ENCODE results near the gene ZHX3.

Gene ZHX3

DNA sequence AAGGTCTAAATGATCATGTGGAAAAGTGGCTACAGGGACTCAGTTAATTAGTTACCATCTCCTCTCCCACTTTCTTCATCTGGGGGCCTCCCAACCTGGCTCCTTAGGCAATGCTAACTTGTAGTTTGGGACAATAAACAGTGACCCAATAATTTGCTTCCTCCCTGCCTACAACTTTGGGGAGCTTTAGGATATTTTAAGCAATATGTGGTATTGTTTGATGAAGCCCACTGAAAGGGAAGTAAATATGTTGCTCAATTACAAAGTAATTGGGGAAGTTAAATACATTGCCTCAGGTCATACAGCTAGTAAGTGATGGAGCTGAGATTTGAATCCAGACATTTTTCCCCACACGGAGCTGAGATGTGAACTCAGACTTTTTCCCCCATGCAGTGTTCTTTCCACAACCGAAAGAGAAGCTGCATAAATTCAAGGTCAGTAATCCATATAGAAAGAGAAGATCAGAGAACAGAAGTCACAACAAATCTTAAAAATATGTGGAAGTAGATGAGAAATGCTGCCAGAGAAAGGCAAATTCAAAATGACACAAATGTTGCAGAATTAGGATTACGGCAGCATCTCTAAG, 26.6 kb downstream of the ZHX3 start:
- DNase-seq, result no peak

GRCh38 chr20:41287327-41287726, 30.2 kb downstream of the ZHX3 start:
- no peak for DNase-seq

GRCh38 chr20:41286240-41286851, 31.2 kb downstream of the ZHX3 start:
- DNase-seq, result no peak

DNA sequence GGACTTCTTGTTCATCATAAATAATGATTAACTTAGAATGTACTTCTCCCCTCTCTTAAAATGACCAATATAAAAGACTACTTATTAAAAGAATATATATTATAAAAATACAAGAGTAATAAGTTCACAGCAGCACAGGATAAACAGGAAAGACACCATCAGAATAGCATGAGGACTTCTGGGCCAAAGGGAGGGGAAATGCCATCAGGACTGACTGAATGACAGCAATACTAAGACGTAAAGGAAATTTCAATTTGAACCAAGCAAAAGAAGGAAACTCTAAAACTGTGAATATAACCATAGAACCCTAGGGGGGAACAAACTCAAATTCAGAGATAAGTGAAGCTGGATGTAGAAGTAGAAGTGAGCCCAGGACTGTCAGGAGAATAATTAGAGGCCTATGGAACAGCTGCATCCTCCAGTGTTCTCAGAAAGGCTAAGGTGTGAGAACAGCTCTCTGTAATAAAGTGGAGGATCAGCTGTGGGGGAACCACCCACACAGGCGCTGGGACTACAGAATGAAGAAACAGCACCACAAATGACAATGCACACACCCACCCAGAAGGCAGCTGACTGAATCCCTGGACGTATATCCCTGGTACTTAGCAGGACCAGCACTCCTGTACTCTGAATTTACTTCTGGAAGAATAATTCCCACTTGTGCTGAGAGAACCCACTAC, 37.8 kb downstream of the ZHX3 start:
- no peak for DNase-seq

DNA sequence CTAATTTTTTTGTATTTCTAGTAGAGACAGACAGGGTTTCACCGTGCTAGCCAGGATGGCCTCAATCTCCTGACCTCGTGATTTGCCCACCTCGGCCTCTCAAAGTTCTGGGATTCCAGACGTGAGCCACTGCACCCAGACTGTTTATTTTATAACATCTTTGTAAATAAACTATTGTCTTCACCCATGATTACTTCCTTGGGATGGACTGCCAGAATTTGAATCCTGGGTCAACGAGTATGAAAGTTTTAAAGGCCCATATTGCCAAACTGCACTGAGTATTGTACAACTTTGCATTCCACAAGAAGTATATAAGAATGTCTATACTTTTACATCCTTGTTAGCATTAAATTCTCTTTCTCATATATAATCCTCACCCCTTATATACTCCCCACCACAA, 38.6 kb downstream of the ZHX3 start:
- DNase-seq, result no peak

GRCh38 chr20:41277049-41277448, 40.5 kb downstream of the ZHX3 start:
- DNase-seq, result no peak

DNA sequence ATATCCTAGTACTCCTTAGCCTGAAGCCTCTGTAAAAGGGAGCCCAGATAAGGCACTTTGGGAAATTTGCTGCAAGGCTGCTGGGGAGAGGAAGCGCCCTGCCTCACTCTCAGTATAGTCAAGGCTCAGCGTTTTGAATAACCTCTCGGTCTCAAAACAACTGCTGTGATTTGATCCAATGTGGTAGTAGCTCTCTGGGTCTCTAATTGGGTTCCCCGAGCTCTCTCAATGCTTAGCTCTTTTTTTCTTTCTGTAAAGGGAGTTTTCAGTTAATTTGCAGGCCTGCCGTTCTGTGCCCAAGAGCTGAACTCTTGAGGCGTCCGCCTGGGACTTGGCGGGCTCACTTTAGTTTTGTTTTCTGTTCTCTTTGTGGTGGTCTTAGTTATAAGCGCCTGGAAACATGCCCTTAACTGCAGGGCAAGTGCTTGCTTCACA, 41.2 kb downstream of the ZHX3 start:
- DNase-seq, result no peak

- no peak for DNase-seq
These were observed 42.2 kb downstream of the ZHX3 start for GRCh38 chr20:41275301-41275731.

DNA sequence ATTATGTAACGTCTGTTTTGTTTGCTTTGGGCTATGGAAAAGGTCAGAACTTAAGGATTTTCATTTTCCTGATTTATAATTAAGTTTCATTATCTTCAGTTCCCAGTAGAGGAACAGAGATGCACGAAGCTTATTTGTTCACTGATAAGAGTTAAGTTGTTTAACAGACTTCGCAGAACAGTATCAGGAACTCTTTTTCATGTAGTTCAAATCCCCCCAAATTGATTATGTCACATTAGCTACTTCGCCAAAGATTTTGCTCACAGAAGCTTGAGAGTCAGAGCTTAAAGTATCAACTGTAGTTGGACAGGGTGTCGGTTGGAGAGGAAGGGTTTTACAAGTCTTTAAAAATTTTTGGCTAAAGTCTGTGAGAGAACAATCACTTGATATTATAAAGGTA, 43.4 kb downstream of the ZHX3 start:
- no peak for DNase-seq

DNA sequence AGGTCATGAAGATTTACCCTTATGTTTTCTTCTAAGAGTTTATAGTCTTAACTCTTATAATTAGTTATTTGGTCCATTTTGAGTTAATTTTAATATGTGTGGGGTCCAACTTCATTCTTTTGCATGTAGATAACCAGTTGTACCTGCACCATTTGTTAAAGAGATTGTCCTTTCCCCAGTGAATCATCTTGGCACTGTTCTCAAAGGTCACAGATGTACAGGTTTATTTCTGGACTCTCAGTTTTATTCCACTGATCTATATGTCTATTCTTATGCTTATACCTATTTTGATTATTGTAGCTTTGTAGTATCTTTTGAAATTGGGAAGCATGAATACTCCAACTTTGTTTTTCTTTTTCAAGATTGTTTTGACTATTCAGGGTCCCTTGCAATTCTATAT, 44.1 kb downstream of the ZHX3 start:
- no peak for DNase-seq

DNA sequence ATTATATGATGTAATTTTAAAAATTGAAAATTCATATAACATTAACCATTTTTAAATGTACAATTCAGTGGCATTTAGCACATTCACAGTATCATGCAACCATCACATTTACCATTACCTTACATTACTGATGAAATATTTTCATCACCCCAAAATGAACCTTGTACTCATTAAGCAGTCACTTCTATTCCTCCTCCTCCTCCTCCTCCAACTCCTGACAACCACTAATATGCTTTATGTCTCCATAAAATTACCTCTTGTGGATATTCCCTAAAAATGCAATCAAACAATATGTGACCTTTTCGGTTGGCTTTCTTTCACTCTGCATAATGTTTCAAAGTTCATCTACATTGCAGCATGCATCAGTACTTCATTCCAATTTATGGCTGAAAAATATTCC, 45.2 kb downstream of the ZHX3 start:
- DNase-seq, result no peak

- no peak for DNase-seq
These were observed 48.4 kb downstream of the ZHX3 start for GRCh38 chr20:41268917-41269652.

GRCh38 chr20:41268402-41268801, 49.1 kb downstream of the ZHX3 start:
- DNase-seq, result no peak

- DNase-seq, result no peak
These were observed 51.6 kb downstream of the ZHX3 start for GRCh38 chr20:41265938-41266337.

- DNase-seq, result no peak
These were observed 52.7 kb downstream of the ZHX3 start for GRCh38 chr20:41264819-41265218.

- DNase-seq, result no peak
These were observed 55.5 kb downstream of the ZHX3 start for GRCh38 chr20:41261790-41262717.

GRCh38 chr20:41261260-41261659, 56.3 kb downstream of the ZHX3 start:
- no peak for DNase-seq

DNA sequence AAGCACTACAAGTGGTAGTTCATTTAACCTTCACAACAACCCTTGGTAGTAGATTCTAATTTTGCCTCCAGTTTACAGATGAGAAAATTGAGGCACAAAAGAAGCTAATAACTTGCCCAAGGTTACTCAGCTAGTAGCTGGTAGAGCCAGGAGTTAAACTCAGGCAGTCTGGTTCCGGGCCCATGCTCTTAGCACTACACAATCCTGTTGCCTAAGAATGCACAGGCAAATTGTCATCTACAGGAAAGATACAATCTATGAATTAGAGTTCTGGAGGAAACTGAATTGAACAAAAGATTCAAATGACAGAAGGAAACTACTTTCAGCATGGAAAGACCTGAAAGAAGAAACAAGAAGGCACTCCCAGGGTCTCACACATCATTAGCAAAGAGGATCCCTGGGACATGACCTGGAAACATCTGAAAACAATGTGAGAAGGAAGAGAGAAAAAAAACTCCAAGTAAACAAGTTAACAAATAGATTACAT, 56.8 kb downstream of the ZHX3 start:
- DNase-seq, result no peak

- DNase-seq, result no peak
These were observed 58.2 kb downstream of the ZHX3 start for GRCh38 chr20:41259309-41259708.

GRCh38 chr20:41258474-41258873, 59.1 kb downstream of the ZHX3 start:
- no peak for DNase-seq

GRCh38 chr20:41256516-41256915, 61.0 kb downstream of the ZHX3 start:
- no peak for DNase-seq

DNA sequence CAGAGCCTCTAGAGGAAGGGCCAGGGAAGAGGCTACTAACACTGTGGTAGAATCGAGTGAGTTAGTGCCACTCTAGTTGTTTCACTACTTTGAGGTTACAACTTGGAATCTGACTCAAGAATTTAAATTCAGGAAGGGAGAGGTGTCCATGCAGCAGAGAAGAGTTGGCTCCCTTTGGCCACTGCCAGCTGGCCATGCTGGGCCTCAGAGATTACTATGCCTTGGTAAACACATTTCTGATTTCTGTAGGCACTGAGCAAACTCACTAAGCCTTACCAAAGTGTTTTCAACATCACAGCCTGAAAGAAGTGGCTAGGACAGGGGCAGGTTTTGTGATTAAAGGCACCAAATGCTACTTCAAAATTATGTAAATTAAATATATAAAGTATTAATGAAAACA, 61.9 kb downstream of the ZHX3 start:
- no peak for DNase-seq
